GM12875 (cell line): ENCODE measurements around the gene FAM98B.
"Not testable (repeated sequence)": the region's sequence is repeated elsewhere in the genome, so short reads cannot be mapped to it uniquely, and the experiment has no call there.

Experiments
- H3K4me3 ChIP-seq: one replicate; pipeline ENCODE4 v1.5.1; 2011; ENCODE audit warnings: low read depth, low read length, control low read depth
- CTCF ChIP-seq: IDR thresholded peaks from 2 replicates; pipeline ENCODE4 v1.5.1; 2011; ENCODE audit warnings: low read depth, mild to moderate bottlenecking, control low read depth, inconsistent platforms, low read length, moderate library complexity, borderline replicate concordance; ENCODE audit not compliant: insufficient read depth

FAM98B gene

GRCh38 chr15:38424101-38424552, 29.8 kb upstream of the FAM98B start:
- H3K4me3 ChIP-seq = no peak overlapping the region
- no peak for TF ChIP-seq CTCF

GRCh38 chr15:38425269-38425668, 28.7 kb upstream of the FAM98B start:
- no peak overlapping the region for H3K4me3 ChIP-seq

GRCh38 chr15:38427380-38427779, 26.5 kb upstream of the FAM98B start:
- no peak for TF ChIP-seq CTCF
- H3K4me3 ChIP-seq = no peak overlapping the region

More at GRCh38 chr15:38425269-38425668, 28.7 kb upstream of the FAM98B start:
- TF ChIP-seq CTCF = no peak

GRCh38 chr15:38430106-38430760, 23.7 kb upstream of the FAM98B start:
- TF ChIP-seq CTCF = no peak

GRCh38 chr15:38436993-38437392, 16.9 kb upstream of the FAM98B start:
- H3K4me3 ChIP-seq = no peak overlapping the region
- TF ChIP-seq CTCF = no peak

More at GRCh38 chr15:38430106-38430760, 23.7 kb upstream of the FAM98B start:
- no peak overlapping the region for H3K4me3 ChIP-seq

GRCh38 chr15:38437603-38438002, 16.3 kb upstream of the FAM98B start:
- H3K4me3 ChIP-seq = not testable (repeated sequence)

GRCh38 chr15:38438031-38438986, 15.6 kb upstream of the FAM98B start:
- H3K4me3 ChIP-seq = no peak overlapping the region
- TF ChIP-seq CTCF = no peak
